Measurements from ENCODE around the gene KRT71. TPM values are rescaled to one million over a fixed set of nuclear protein-coding genes. Genes with fewer than 3 reads are reported as not detected.

KRT71 gene
- total and polyA plus RNA-seq, 8 donors: not detected

- no peak overlapping the region for H3K4me3 ChIP-seq
- H3K9me3 ChIP-seq: no peaks in the 10 kb centered on the region
- H3K27me3 ChIP-seq: peaks cover 0 to 10% (median 0%) of the 10 kb centered on the region in 3 donors
- H3K4me1 ChIP-seq: no peaks in the 10 kb centered on the region
- 85 to 92% (median 90%) methylated on average over 9 of the region's 9 CpGs for WGBS, 5 donors
- intact Hi-C loops (cut with DNase I; ENCODE audit: low total_unique reads): no loop called here
- no peaks in the 10 kb centered on the region for H3K36me3 ChIP-seq
- TF ChIP-seq EP300 (IDR thresholded peaks at IDR 0.05): no peak
- no peak for TF ChIP-seq POLR2A (IDR thresholded peaks at IDR 0.05)
- TF ChIP-seq CTCF (IDR thresholded peaks at IDR 0.05): no peak
- TF ChIP-seq POLR2AphosphoS5 (IDR thresholded peaks at IDR 0.05): no peak
- no peak overlapping the region for H3K27ac ChIP-seq
- DNase-seq: no peak
Measured at GRCh38 chr12:52584156-52584682, 31.3 kb upstream of the KRT71 start.

GRCh38 chr12:52582971-52583456, 30.1 kb upstream of the KRT71 start:
- 7 to 12% (median 10%) methylated on average over 6 to 7 of the region's 7 CpGs for WGBS, 5 donors
- no peaks in the 10 kb centered on the region for H3K4me1 ChIP-seq
- no peaks in the 10 kb centered on the region for H3K36me3 ChIP-seq
- DNase-seq: peak; percentile 58 to 84
- H3K9me3 ChIP-seq: no peaks in the 10 kb centered on the region
- intact Hi-C loops (cut with DNase I; ENCODE audit: low total_unique reads): no loop called here
- TF ChIP-seq POLR2AphosphoS5 (IDR thresholded peaks at IDR 0.05) (no peak), CTCF (IDR thresholded peaks at IDR 0.05) (peak in 5 of 7 experiments; percentile 54 to 71 (median 66)), POLR2A (IDR thresholded peaks at IDR 0.05) (no peak), EP300 (IDR thresholded peaks at IDR 0.05) (no peak)
- no peak overlapping the region for H3K27ac ChIP-seq
- H3K4me3 ChIP-seq: no peak overlapping the region
- peaks cover 0 to 9% (median 0%) of the 10 kb centered on the region in 3 donors for H3K27me3 ChIP-seq

- DNase-seq: no peak
- Histone ChIP-seq H3K4me3 (no peak overlapping the region), H3K27ac (no peak overlapping the region), H3K4me1 (no peaks in the 10 kb centered on the region), H3K27me3 (peaks cover 0 to 4% (median 0%) of the 10 kb centered on the region in 3 donors), H3K9me3 (no peaks in the 10 kb centered on the region), H3K36me3 (no peaks in the 10 kb centered on the region)
- intact Hi-C loops (cut with DNase I; ENCODE audit: low total_unique reads): no loop called here
- WGBS, 5 donors: 51 to 72% (median 61%) methylated on average over 2 of the region's 2 CpGs
- TF ChIP-seq POLR2AphosphoS5 (IDR thresholded peaks at IDR 0.05) (no peak), CTCF (IDR thresholded peaks at IDR 0.05) (no peak)
Measured at GRCh38 chr12:52582486-52582885, 29.5 kb upstream of the KRT71 start.

GRCh38 chr12:52581481-52581880, 28.5 kb upstream of the KRT71 start:
- peak in 1 of 2 donors; percentile 34 for DNase-seq

More at GRCh38 chr12:52581481-52581880, 28.5 kb upstream of the KRT71 start:
- H3K4me1 ChIP-seq: no peaks in the 10 kb centered on the region
- WGBS, 5 donors: 42 to 51% (median 48%) methylated on average over 6 of the region's 6 CpGs
- no peak overlapping the region for H3K4me3 ChIP-seq
- no peaks in the 10 kb centered on the region for H3K27me3 ChIP-seq
- H3K27ac ChIP-seq: no peak overlapping the region
- no peaks in the 10 kb centered on the region for H3K9me3 ChIP-seq
- intact Hi-C loops (cut with DNase I; ENCODE audit: low total_unique reads): no loop called here
- H3K36me3 ChIP-seq: no peaks in the 10 kb centered on the region
- no peak for TF ChIP-seq EP300 (IDR thresholded peaks at IDR 0.05)
- TF ChIP-seq POLR2A (IDR thresholded peaks at IDR 0.05): no peak
- no peak for TF ChIP-seq CTCF (IDR thresholded peaks at IDR 0.05)
- no peak for TF ChIP-seq POLR2AphosphoS5 (IDR thresholded peaks at IDR 0.05)
